GM21737 (cell line): ENCODE data around the gene FMN1.

Experiments
- ATAC-seq: cut with Tn5 transposase; IDR thresholded peaks from one replicate; pipeline ENCODE4 v1.9.1; 2021; ENCODE audit warnings: mild to moderate bottlenecking, moderate library complexity; ENCODE audit not compliant: unreplicated experiment

Gene FMN1

GRCh38 chr15:32736701-32737061 is 457.8 kb downstream of the FMN1 start:
- ATAC-seq: no peak

GRCh38 chr15:32735989-32736700 is 458.4 kb downstream of the FMN1 start:
- ATAC-seq: no peak

GRCh38 chr15:32733281-32733680 is 461.2 kb downstream of the FMN1 start:
- no peak for ATAC-seq

- ATAC-seq: no peak
Observed at GRCh38 chr15:32732574-32733157, 461.8 kb downstream of the FMN1 start.

- no peak for ATAC-seq
Observed at GRCh38 chr15:32730677-32731654, 463.5 kb downstream of the FMN1 start.

GRCh38 chr15:32729700-32730395 is 464.7 kb downstream of the FMN1 start:
- no peak for ATAC-seq

GRCh38 chr15:32723171-32723948 is 471.2 kb downstream of the FMN1 start:
- peak; percentile 96 for ATAC-seq

GRCh38 chr15:32722136-32722535 is 472.4 kb downstream of the FMN1 start:
- ATAC-seq: no peak

GRCh38 chr15:32721596-32721995 is 472.9 kb downstream of the FMN1 start:
- no peak for ATAC-seq

GRCh38 chr15:32718821-32719716 is 475.4 kb downstream of the FMN1 start:
- ATAC-seq: no peak

GRCh38 chr15:32718227-32718820 is 476.2 kb downstream of the FMN1 start:
- no peak for ATAC-seq

GRCh38 chr15:32717426-32718226 is 476.9 kb downstream of the FMN1 start, which contains the start of gene GREM1:
Gene GREM1 (plus strand): TSS chr15:32718004. CDS start chr15:32730691, 12,687 bp downstream.
- ATAC-seq: no peak

- no peak for ATAC-seq
Observed at GRCh38 chr15:32716915-32717425, 477.5 kb downstream of the FMN1 start.

- ATAC-seq: no peak
Observed at GRCh38 chr15:32716216-32716914, 478.1 kb downstream of the FMN1 start.
